Prostate gland (tissue), 2 donors: ENCODE results near the gene DACH1. TPM values are rescaled to one million over a fixed set of nuclear protein-coding genes. Genes with fewer than 3 reads are reported as not detected.

Experiments
- DNase-seq: peaks from one replicate; pipeline ENCODE4 v3.0.0-alpha.2; 2019; ENCODE audit warnings: low spot score
- H3K27ac ChIP-seq, 2 donors: fragments of 200-600 bp; sonication (generic); 2 replicates each; pipeline ENCODE4 v1.5.1; 2017 to 2019
- H3K27me3 ChIP-seq: fragments of 200-600 bp; sonication (generic); replicated peaks from 2 replicates; pipeline ENCODE4 v1.5.1; 2019; ENCODE audit not compliant: insufficient read depth
- H3K36me3 ChIP-seq, 2 donors: fragments of 200-600 bp; sonication (generic); 1 replicate in 1 of 2; 2 replicates in 1 of 2; pipeline versions ENCODE4 v1.5.1 to v1.8.1; 2017 to 2019
- H3K4me1 ChIP-seq: fragments of 200-600 bp; sonication (generic); replicated peaks from 2 replicates; pipeline ENCODE4 v1.5.1; 2019
- H3K4me3 ChIP-seq, 2 donors: fragments of 200-600 bp; sonication (generic); 2 replicates each; pipeline ENCODE4 v1.5.1; 2017 to 2019
- H3K9me3 ChIP-seq: fragments of 200-600 bp; sonication (generic); 2 replicates; pipeline ENCODE4 v1.5.1; 2017
- CTCF ChIP-seq, 4 experiments: fragments of 200-600 bp in 2 of 4; fragments of 450-650 bp in 2 of 4; sonication (generic) in 2 of 4; IDR thresholded peaks; 1 replicate in 3 of 4; 2 replicates in 1 of 4; pipeline ENCODE4 v1.5.1; 2016 to 2019; ENCODE audit warnings: antibody characterized with exemption in 4 of 4, mild to moderate bottlenecking in 2 of 4, moderate library complexity in 2 of 4
- POLR2A ChIP-seq: fragments of 450-650 bp; IDR thresholded peaks from one replicate; pipeline ENCODE4 v1.6.1; 2016; ENCODE audit warnings: antibody characterized with exemption, mild to moderate bottlenecking
- POLR2AphosphoS5 ChIP-seq: sonication (generic); formaldehyde crosslinking; IDR thresholded peaks from one replicate; pipeline ENCODE4 v1.6.1; 2017; ENCODE audit warnings: antibody characterized with exemption
- WGBS: methylation state at CpG from one replicate; pipeline ENCODE4 v1.1.5; 2018; 5-methylcytosine and 5-hydroxymethylcytosine counted together
- intact Hi-C: fragments of 100-400 bp; cut with DNase I; formaldehyde crosslinking; loops from one replicate; pipeline ENCODE4 v1.14.2; 2022
- total RNA-seq, 2 donors: library from RNA; depleted of rRNA; stranded (reverse); fragments of >200 nt; gene quantifications; one replicate each; pipeline ENCODE4 v1.1.0, GENCODE V29; 2016

DACH1 gene
- total RNA-seq, 2 donors from 2014 or later: 14.6 to 18.0 TPM

- no peaks in the 10 kb centered on the region for H3K4me1 ChIP-seq
- no peaks in the 10 kb centered on the region for H3K36me3 ChIP-seq
- no peak overlapping the region for H3K4me3 ChIP-seq
- DNase-seq: no peak
- no peak overlapping the region for H3K27ac ChIP-seq
- no peaks in the 10 kb centered on the region for H3K27me3 ChIP-seq
- TF ChIP-seq POLR2AphosphoS5 (no peak), POLR2A (no peak), CTCF (IDR thresholded peaks at IDR 0.05) (no peak)
- intact Hi-C loops: no loop called here
- H3K9me3 ChIP-seq: no peaks in the 10 kb centered on the region
- WGBS: 76% methylated on average over 3 of the region's 3 CpGs
Measured at GRCh38 chr13:71489041-71489440, 378.0 kb downstream of the DACH1 start.

GRCh38 chr13:71488201-71488600 lies 378.8 kb downstream of the DACH1 start:
- WGBS: 80% methylated on average over 1 of the region's 1 CpG
- DNase-seq: no peak
- no peaks in the 10 kb centered on the region for H3K9me3 ChIP-seq
- no peaks in the 10 kb centered on the region for H3K36me3 ChIP-seq
- no peak overlapping the region for H3K4me3 ChIP-seq
- H3K27ac ChIP-seq: no peak overlapping the region
- TF ChIP-seq POLR2A: no peak
- no peak for TF ChIP-seq POLR2AphosphoS5
- TF ChIP-seq CTCF (IDR thresholded peaks at IDR 0.05): no peak
- H3K27me3 ChIP-seq: no peaks in the 10 kb centered on the region
- intact Hi-C loops: no loop called here
- no peaks in the 10 kb centered on the region for H3K4me1 ChIP-seq

GRCh38 chr13:71485913-71486312 lies 381.1 kb downstream of the DACH1 start:
- DNase-seq: no peak
- no peaks in the 10 kb centered on the region for H3K9me3 ChIP-seq
- no peaks in the 10 kb centered on the region for H3K36me3 ChIP-seq
- no peaks in the 10 kb centered on the region for H3K4me1 ChIP-seq
- no peak for TF ChIP-seq POLR2AphosphoS5
- no peak for TF ChIP-seq POLR2A
- 87% methylated on average over 1 of the region's 1 CpG for WGBS
- H3K27ac ChIP-seq: no peak overlapping the region
- no peaks in the 10 kb centered on the region for H3K27me3 ChIP-seq
- intact Hi-C loops: no loop called here
- no peak overlapping the region for H3K4me3 ChIP-seq

- no peaks in the 10 kb centered on the region for H3K9me3 ChIP-seq
- no peaks in the 10 kb centered on the region for H3K36me3 ChIP-seq
- intact Hi-C loops: no loop called here
- TF ChIP-seq POLR2A (no peak), CTCF (IDR thresholded peaks at IDR 0.05) (no peak), POLR2AphosphoS5 (no peak)
- no peak for DNase-seq
- H3K27me3 ChIP-seq: no peaks in the 10 kb centered on the region
- no peaks in the 10 kb centered on the region for H3K4me1 ChIP-seq
- no peak overlapping the region for H3K27ac ChIP-seq
- H3K4me3 ChIP-seq: no peak overlapping the region
Measured at GRCh38 chr13:71483733-71484132, 383.3 kb downstream of the DACH1 start.

- Histone ChIP-seq H3K9me3 (no peaks in the 10 kb centered on the region), H3K4me1 (no peaks in the 10 kb centered on the region), H3K27me3 (no peaks in the 10 kb centered on the region), H3K27ac (no peak overlapping the region), H3K4me3 (no peak overlapping the region), H3K36me3 (no peaks in the 10 kb centered on the region)
- intact Hi-C loops: no loop called here
- WGBS: 97% methylated on average over 3 of the region's 3 CpGs
- no peak for TF ChIP-seq POLR2A
- no peak for TF ChIP-seq POLR2AphosphoS5
- no peak for DNase-seq
Measured at GRCh38 chr13:71481501-71481900, 385.5 kb downstream of the DACH1 start.

- no peaks in the 10 kb centered on the region for H3K36me3 ChIP-seq
- no peak overlapping the region for H3K27ac ChIP-seq
- H3K4me3 ChIP-seq: no peak overlapping the region
- intact Hi-C loops: no loop called here
- H3K4me1 ChIP-seq: no peaks in the 10 kb centered on the region
- no peak for DNase-seq
- TF ChIP-seq CTCF (IDR thresholded peaks at IDR 0.05): no peak
- H3K9me3 ChIP-seq: no peaks in the 10 kb centered on the region
- 81% methylated on average over 1 of the region's 1 CpG for WGBS
- H3K27me3 ChIP-seq: no peaks in the 10 kb centered on the region
Measured at GRCh38 chr13:71481046-71481445, 386.0 kb downstream of the DACH1 start.
